ENCODE measurements around the gene PCDHGB5. TPM values are rescaled to one million over a fixed set of nuclear protein-coding genes. Genes with fewer than 3 reads are reported as not detected.

PCDHGB5 gene
- total and polyA plus RNA-seq, 4 experiments from 2014 or later: 0.39 to 0.49 (median 0.42) TPM; not detected in 1

DNA sequence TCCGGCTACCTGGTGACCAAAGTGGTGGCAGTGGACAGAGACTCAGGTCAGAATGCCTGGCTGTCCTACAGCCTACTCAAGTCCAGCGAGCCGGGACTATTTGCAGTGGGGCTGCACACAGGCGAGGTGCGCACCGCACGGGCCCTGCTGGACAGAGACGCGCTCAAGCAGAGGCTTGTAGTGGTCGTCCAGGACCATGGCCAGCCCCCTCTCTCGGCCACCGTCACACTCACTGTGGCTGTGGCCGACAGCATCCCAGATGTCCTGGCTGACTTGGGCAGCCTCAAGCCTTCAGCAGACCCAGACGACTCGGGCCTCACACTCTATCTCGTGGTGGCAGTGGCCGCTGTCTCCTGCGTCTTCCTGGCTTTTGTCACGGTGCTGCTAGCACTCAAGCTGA is 40.8 kb upstream of the PCDHGB5 start:
- intact Hi-C loops (cut with micrococcal nuclease): loop anchor here (10.0 kb wide), 1 partner anchor 198 kb away; no protein-coding TSS in a partner anchor
- H3K4me3 Mint-ChIP-seq: no peak overlapping the region

DNA sequence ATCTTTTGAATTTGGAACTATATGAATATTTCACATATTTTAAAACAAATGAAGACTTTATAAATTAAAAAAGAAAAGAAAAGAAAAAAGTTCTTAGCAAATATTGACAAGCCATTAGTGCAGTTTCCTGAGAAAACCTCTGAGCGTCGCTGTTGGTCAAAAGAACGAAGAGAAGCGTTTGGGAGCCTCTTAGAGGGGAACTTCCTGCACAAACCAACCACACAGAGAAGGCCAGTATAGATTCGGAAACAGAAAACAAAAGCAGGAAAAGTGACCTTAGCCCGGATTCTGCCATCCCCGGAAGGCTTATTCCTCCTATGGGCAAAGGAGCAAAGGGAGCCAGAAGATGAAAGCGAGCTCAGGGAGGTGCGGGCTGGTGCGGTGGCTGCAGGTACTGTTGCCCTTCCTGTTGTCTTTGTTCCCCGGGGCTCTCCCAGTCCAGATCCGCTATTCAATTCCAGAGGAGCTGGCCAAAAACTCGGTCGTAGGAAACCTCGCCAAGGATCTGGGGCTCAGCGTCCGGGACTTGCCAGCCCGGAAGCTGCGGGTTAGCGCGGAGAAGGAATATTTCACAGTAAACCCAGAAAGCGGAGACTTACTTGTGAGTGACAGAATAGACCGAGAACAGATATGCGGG is 37.8 kb upstream of the PCDHGB5 start, which contains the start of gene PCDHGB2:
PCDHGB2 (plus strand) TSS at position 205 of the 637 bp plus-strand sequence; CDS start at position 347, 142 bp downstream.
- peak within 1 kb of the TSS; percentile 71 to 89 (median 80) for H3K4me3 Mint-ChIP-seq
- peaks cover 50 to 52% of the 10 kb centered on the region in 2 donors for H3K27me3 Mint-ChIP-seq
- ChIA-PET CTCF (ENCODE audit: partially characterized antibody) (interaction anchor here (1.0 kb wide), 1 partner anchor 198 kb away, joined by 4 read pairs; no protein-coding TSS in a partner anchor), POLR2A (ENCODE audit: partially characterized antibody) (no interaction called here)
- H3K4me1 Mint-ChIP-seq: peaks cover 0 to 5% (median 2%) of the 10 kb centered on the region in 4 donors
- Histone ChIP-seq H3K4me3 (ENCODE audit: low read length in 2 of 2) (peak within 1 kb of the TSS; percentile 13 to 42), H3K9me3 (ENCODE audit: control insufficient read depth in 1 of 2, low read length in 2 of 2) (peaks cover 0 to 4% of the 10 kb centered on the region in 2 donors), H3K36me3 (ENCODE audit: insufficient read depth, low read length) (no peaks in the 10 kb centered on the region), H3K27me3 (ENCODE audit: insufficient read depth, low read length) (peaks cover 11% of the 10 kb centered on the region), H3K4me1 (ENCODE audit: insufficient read depth, low read length) (no peaks in the 10 kb centered on the region), H3K27ac (ENCODE audit: low read depth, low read length) (no peak within 1 kb of the TSS)
- H3K36me3 Mint-ChIP-seq: peaks cover 9 to 12% of the 10 kb centered on the region in 2 donors
- H3K27ac Mint-ChIP-seq: peak within 1 kb of the TSS in 6 of 7 donors; percentile 17 to 75 (median 34)
- intact Hi-C loops (cut with micrococcal nuclease): loop anchor here (10.0 kb wide), 1 partner anchor 195 kb away; no protein-coding TSS in a partner anchor
- peaks cover 2 to 77% (median 64%) of the 10 kb centered on the region in 8 donors for H3K9me3 Mint-ChIP-seq
- DNase-seq: peak in 1 of 5 donors; percentile 19

More for the DNA sequence above, 40.8 kb upstream of the PCDHGB5 start:
- H3K36me3 Mint-ChIP-seq: peaks cover 8 to 10% of the 10 kb centered on the region in 2 donors
- Histone ChIP-seq H3K27me3 (ENCODE audit: insufficient read depth, low read length) (peaks cover 11% of the 10 kb centered on the region), H3K4me3 (ENCODE audit: low read length in 2 of 2) (no peak overlapping the region), H3K27ac (ENCODE audit: low read depth, low read length) (no peak overlapping the region), H3K4me1 (ENCODE audit: insufficient read depth, low read length) (no peaks in the 10 kb centered on the region), H3K9me3 (ENCODE audit: control insufficient read depth in 1 of 2, low read length in 2 of 2) (peaks cover 0 to 4% of the 10 kb centered on the region in 2 donors), H3K36me3 (ENCODE audit: insufficient read depth, low read length) (no peaks in the 10 kb centered on the region)
- H3K27me3 Mint-ChIP-seq: peaks cover 43 to 45% of the 10 kb centered on the region in 2 donors
- POLR2A ChIA-PET (ENCODE audit: partially characterized antibody): no interaction called here
- peaks cover 0 to 65% (median 52%) of the 10 kb centered on the region in 8 donors for H3K9me3 Mint-ChIP-seq
- CTCF ChIA-PET (ENCODE audit: partially characterized antibody): no interaction called here
- DNase-seq: no peak
- peaks cover 0 to 5% (median 2%) of the 10 kb centered on the region in 4 donors for H3K4me1 Mint-ChIP-seq
- H3K27ac Mint-ChIP-seq: no peak overlapping the region

DNA sequence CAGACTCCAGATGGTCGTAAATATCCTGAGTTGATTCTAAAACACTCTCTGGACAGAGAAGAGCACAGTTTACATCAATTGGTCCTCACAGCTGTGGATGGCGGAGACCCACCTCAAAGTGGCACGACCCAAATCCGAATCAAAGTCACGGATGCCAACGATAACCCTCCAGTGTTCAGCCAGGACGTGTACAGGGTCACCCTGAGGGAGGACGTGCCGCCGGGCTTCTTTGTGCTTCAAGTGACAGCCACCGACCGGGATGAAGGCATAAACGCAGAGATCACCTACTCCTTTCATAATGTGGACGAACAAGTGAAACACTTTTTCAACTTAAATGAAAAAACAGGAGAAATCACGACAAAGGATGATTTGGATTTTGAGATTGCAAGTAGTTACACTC is 37.1 kb upstream of the PCDHGB5 start:
- Histone ChIP-seq H3K27me3 (ENCODE audit: insufficient read depth, low read length) (peaks cover 12% of the 10 kb centered on the region), H3K9me3 (ENCODE audit: control insufficient read depth in 1 of 2, low read length in 2 of 2) (peaks cover 0 to 4% of the 10 kb centered on the region in 2 donors), H3K4me1 (ENCODE audit: insufficient read depth, low read length) (no peaks in the 10 kb centered on the region), H3K36me3 (ENCODE audit: insufficient read depth, low read length) (no peaks in the 10 kb centered on the region), H3K4me3 (ENCODE audit: low read length in 2 of 2) (no peak overlapping the region), H3K27ac (ENCODE audit: low read depth, low read length) (no peak overlapping the region)
- Mint-ChIP-seq H3K4me1 (peaks cover 0 to 5% (median 2%) of the 10 kb centered on the region in 4 donors), H3K4me3 (peak overlapping the region in 1 of 8 donors; percentile 15), H3K9me3 (peaks cover 5 to 77% (median 68%) of the 10 kb centered on the region in 8 donors), H3K27me3 (peaks cover 57% of the 10 kb centered on the region in 2 donors), H3K36me3 (peaks cover 9 to 12% of the 10 kb centered on the region in 2 donors), H3K27ac (peak overlapping the region in 4 of 7 donors; percentile 8 to 53 (median 28))
- no peak for DNase-seq
- POLR2A ChIA-PET (ENCODE audit: partially characterized antibody): no interaction called here
- CTCF ChIA-PET (ENCODE audit: partially characterized antibody): no interaction called here
- intact Hi-C loops (cut with micrococcal nuclease): no loop called here

DNA sequence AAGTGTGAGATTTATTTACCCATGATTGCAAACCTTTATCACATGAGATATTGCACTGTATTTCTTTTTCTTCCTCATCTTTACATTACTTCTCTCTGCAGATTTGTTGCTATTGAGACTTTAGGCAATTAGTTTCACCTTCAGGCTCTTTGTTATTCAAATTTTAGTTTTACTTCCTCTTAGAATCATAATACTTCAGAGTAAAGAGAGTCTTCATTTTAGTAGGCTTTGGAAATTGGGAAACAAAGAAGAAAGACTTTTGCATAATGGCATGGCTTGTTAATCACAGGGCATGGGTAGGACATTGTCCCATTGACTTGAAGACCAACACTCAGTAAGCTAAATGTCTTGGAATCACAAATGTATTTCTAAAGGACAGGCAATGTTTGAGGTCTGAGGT is 35.0 kb upstream of the PCDHGB5 start:
- Histone ChIP-seq H3K27me3 (ENCODE audit: insufficient read depth, low read length) (peaks cover 14% of the 10 kb centered on the region), H3K4me3 (ENCODE audit: low read length in 2 of 2) (no peak overlapping the region), H3K4me1 (ENCODE audit: insufficient read depth, low read length) (no peaks in the 10 kb centered on the region), H3K9me3 (ENCODE audit: control insufficient read depth in 1 of 2, low read length in 2 of 2) (peaks cover 0 to 4% of the 10 kb centered on the region in 2 donors), H3K27ac (ENCODE audit: low read depth, low read length) (no peak overlapping the region), H3K36me3 (ENCODE audit: insufficient read depth, low read length) (no peaks in the 10 kb centered on the region)
- H3K27me3 Mint-ChIP-seq: peaks cover 51 to 57% of the 10 kb centered on the region in 2 donors
- DNase-seq: no peak
- H3K27ac Mint-ChIP-seq: peak overlapping the region in 1 of 7 donors; percentile 75
- ChIA-PET POLR2A (ENCODE audit: partially characterized antibody) (no interaction called here), CTCF (ENCODE audit: partially characterized antibody) (no interaction called here)
- peaks cover 0 to 5% (median 2%) of the 10 kb centered on the region in 4 donors for H3K4me1 Mint-ChIP-seq
- H3K36me3 Mint-ChIP-seq: peaks cover 9 to 14% of the 10 kb centered on the region in 2 donors
- intact Hi-C loops (cut with micrococcal nuclease): no loop called here
- H3K4me3 Mint-ChIP-seq: peak overlapping the region in 2 of 8 donors; percentile 40 to 42
- peaks cover 5 to 77% (median 67%) of the 10 kb centered on the region in 8 donors for H3K9me3 Mint-ChIP-seq

DNA sequence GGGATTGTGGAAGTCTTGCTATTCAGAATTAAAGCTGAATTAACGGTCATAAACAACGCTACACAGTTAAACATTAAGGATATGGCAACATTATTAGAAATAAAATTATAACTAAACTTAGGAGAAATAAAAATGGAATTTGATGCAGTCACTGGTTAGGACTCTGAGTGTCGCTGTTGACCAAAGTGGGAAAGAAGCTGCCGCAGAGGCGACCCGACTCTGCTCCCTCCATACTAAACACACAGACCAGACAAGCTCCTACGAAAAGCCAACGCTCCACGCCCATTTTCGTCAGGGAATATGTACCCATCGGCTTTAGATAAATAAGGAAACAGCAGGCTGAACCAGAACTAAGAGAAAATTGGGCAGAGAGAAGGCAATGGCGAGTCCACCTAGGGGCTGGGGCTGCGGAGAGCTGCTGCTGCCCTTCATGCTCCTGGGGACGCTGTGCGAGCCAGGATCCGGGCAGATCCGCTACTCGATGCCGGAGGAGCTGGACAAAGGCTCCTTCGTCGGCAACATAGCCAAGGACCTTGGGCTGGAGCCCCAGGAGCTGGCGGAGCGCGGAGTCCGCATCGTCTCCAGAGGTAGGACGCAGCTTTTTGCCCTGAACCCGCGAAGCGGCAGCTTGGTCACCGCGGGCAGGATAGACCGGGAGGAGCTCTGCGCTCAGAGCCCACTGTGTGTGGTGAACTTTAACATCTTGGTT is 33.6 kb upstream of the PCDHGB5 start, which contains the start of gene PCDHGA5:
PCDHGA5 (plus strand) TSS at position 211 of the 709 bp plus-strand sequence; CDS start at position 380, 169 bp downstream.
- peaks cover 0 to 5% (median 2%) of the 10 kb centered on the region in 4 donors for H3K4me1 Mint-ChIP-seq
- H3K9me3 Mint-ChIP-seq: peaks cover 5 to 72% (median 67%) of the 10 kb centered on the region in 8 donors
- peaks cover 9 to 14% of the 10 kb centered on the region in 2 donors for H3K36me3 Mint-ChIP-seq
- ChIA-PET POLR2A (ENCODE audit: partially characterized antibody) (no interaction called here), CTCF (ENCODE audit: partially characterized antibody) (no interaction called here)
- Histone ChIP-seq H3K27ac (ENCODE audit: low read depth, low read length) (no peak within 1 kb of the TSS), H3K4me3 (ENCODE audit: low read length in 2 of 2) (no peak within 1 kb of the TSS), H3K36me3 (ENCODE audit: insufficient read depth, low read length) (no peaks in the 10 kb centered on the region), H3K9me3 (ENCODE audit: control insufficient read depth in 1 of 2, low read length in 2 of 2) (peaks cover 0 to 4% of the 10 kb centered on the region in 2 donors), H3K4me1 (ENCODE audit: insufficient read depth, low read length) (no peaks in the 10 kb centered on the region), H3K27me3 (ENCODE audit: insufficient read depth, low read length) (peaks cover 13% of the 10 kb centered on the region)
- H3K4me3 Mint-ChIP-seq: no peak within 1 kb of the TSS
- DNase-seq: no peak
- intact Hi-C loops (cut with micrococcal nuclease): no loop called here
- peak within 1 kb of the TSS in 1 of 7 donors; percentile 51 for H3K27ac Mint-ChIP-seq
- peaks cover 43 to 55% of the 10 kb centered on the region in 2 donors for H3K27me3 Mint-ChIP-seq

DNA sequence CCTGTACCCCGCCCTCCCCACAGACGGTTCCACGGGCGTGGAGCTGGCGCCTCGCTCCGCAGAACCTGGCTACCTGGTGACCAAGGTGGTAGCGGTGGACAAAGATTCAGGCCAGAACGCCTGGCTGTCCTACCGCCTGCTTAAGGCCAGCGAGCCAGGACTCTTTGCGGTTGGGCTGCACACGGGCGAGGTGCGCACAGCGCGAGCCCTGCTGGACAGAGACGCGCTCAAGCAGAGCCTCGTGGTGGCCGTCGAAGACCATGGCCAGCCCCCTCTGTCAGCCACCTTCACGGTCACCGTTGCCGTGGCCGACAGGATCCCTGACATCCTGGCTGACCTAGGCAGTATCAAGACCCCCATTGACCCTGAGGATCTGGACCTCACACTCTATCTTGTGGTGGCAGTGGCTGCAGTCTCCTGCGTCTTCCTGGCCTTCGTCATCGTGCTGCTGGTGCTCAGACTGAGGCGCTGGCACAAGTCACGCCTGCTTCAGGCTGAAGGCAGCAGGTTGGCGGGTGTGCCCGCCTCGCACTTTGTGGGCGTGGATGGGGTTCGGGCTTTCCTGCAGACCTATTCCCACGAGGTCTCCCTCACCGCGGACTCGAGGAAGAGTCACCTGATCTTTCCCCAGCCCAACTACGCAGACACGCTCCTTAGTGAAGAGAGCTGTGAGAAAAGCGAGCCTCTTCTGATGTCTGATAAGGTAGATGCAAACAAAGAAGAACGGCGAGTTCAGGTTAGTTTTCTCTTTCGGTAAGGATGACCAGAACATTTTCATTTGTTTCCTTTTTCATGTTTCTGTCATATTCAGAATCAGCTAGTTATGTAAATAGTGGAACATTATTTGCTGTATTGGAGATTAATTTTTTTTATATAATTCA is 31.5 kb upstream of the PCDHGB5 start:
- peaks cover 5 to 9% of the 10 kb centered on the region in 2 donors for H3K36me3 Mint-ChIP-seq
- peaks cover 13% of the 10 kb centered on the region for H3K27me3 ChIP-seq (ENCODE audit: insufficient read depth, low read length)
- ChIA-PET CTCF (ENCODE audit: partially characterized antibody) (no interaction called here), POLR2A (ENCODE audit: partially characterized antibody) (no interaction called here)
- H3K4me3 Mint-ChIP-seq: no peak overlapping the region
- H3K9me3 Mint-ChIP-seq: peaks cover 5 to 73% (median 56%) of the 10 kb centered on the region in 8 donors
- intact Hi-C loops (cut with micrococcal nuclease): no loop called here
- no peak overlapping the region for H3K4me3 ChIP-seq (ENCODE audit: low read length in 2 of 2)
- DNase-seq: no peak
- H3K27me3 Mint-ChIP-seq: peaks cover 47 to 53% of the 10 kb centered on the region in 2 donors
- peaks cover 0 to 2% of the 10 kb centered on the region in 2 donors for H3K9me3 ChIP-seq (ENCODE audit: control insufficient read depth in 1 of 2, low read length in 2 of 2)
- no peaks in the 10 kb centered on the region for H3K36me3 ChIP-seq (ENCODE audit: insufficient read depth, low read length)
- no peak overlapping the region for H3K27ac ChIP-seq (ENCODE audit: low read depth, low read length)
- H3K4me1 Mint-ChIP-seq: peaks cover 2 to 11% (median 6%) of the 10 kb centered on the region in 4 donors
- H3K27ac Mint-ChIP-seq: peak overlapping the region in 1 of 7 donors; percentile 46
- H3K4me1 ChIP-seq (ENCODE audit: insufficient read depth, low read length): peaks cover 6% of the 10 kb centered on the region

Data from CD4-positive, alpha-beta memory T cell (primary cell).